Measurements from ENCODE around the gene PCDHGB3.

DNA sequence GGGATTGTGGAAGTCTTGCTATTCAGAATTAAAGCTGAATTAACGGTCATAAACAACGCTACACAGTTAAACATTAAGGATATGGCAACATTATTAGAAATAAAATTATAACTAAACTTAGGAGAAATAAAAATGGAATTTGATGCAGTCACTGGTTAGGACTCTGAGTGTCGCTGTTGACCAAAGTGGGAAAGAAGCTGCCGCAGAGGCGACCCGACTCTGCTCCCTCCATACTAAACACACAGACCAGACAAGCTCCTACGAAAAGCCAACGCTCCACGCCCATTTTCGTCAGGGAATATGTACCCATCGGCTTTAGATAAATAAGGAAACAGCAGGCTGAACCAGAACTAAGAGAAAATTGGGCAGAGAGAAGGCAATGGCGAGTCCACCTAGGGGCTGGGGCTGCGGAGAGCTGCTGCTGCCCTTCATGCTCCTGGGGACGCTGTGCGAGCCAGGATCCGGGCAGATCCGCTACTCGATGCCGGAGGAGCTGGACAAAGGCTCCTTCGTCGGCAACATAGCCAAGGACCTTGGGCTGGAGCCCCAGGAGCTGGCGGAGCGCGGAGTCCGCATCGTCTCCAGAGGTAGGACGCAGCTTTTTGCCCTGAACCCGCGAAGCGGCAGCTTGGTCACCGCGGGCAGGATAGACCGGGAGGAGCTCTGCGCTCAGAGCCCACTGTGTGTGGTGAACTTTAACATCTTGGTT is 5.9 kb upstream of the PCDHGB3 start, which contains the start of gene PCDHGA5:
- TF ChIP-seq, protein P1, sequence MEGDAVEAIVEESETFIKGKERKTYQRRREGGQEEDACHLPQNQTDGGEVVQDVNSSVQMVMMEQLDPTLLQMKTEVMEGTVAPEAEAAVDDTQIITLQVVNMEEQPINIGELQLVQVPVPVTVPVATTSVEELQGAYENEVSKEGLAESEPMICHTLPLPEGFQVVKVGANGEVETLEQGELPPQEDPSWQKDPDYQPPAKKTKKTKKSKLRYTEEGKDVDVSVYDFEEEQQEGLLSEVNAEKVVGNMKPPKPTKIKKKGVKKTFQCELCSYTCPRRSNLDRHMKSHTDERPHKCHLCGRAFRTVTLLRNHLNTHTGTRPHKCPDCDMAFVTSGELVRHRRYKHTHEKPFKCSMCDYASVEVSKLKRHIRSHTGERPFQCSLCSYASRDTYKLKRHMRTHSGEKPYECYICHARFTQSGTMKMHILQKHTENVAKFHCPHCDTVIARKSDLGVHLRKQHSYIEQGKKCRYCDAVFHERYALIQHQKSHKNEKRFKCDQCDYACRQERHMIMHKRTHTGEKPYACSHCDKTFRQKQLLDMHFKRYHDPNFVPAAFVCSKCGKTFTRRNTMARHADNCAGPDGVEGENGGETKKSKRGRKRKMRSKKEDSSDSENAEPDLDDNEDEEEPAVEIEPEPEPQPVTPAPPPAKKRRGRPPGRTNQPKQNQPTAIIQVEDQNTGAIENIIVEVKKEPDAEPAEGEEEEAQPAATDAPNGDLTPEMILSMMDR (IDR thresholded peaks at IDR 0.05), result no peak
- TF ChIP-seq EP300 (IDR thresholded peaks at IDR 0.05), result no peak
